ENCODE data around the gene SPATA13.
"Not testable (repeated sequence)": the region's sequence is repeated elsewhere in the genome, so short reads cannot be mapped to it uniquely, and the experiment has no call there.

SPATA13 gene

DNA sequence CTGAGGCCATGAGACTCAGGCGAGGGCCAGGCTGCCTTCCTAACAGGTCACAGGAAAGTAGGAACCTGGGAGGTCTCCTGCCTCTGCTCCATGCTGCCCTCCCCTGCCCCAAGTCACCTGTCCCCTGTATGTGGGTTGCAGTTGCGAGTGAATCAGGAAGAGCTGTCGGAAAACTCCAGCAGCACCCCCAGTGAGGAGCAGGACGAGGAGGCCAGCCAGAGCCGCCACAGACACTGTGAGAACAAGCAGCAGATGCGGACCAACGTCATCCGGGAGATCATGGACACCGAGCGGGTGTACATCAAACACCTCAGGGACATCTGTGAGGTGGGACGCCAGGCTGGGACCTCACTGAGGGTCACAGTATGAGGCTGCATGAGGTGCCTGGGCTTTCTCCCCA, 126.1 kb downstream of the SPATA13 start:
- no peak for DNase-seq

DNA sequence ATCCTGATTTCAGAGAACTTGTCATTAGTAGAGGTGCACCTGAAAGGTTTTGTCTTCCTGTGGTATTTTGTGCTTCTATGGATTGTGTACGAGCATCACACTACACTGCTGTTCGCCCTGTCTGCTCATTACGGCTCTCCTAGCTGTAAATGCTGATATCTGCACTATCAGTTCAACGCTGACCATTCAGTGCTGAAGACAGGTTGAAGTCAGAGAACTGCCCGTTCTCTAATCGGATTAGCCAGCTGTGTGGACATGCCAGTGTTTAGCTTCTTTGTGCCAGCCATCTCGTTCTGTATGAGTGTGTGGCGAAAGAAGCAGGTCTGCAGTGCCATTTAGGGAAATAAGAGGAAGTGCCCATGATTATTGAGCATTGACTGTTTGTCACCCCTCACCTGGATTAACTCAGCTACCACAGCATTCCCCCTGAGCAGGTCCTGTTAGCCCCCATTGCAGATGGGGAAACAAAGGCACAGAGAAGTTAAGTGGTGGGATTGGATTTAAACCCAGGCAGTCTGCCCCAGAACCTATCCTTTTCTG, 127.3 kb downstream of the SPATA13 start:
- no peak for DNase-seq

DNA sequence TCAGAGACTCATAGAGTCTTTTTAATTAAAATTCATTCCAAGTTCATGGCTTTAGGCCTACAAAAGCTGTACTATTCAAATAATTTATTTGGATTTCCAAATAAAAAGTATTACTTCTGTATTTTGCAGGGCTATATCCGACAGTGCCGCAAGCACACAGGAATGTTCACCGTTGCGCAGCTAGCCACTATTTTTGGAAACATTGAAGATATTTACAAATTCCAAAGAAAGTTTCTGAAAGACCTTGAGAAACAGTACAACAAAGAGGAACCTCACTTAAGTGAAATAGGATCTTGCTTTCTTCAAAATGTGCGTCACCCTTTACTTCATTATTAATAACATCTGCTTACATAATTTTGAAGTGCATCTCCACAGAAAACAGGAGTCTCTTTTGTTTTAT, 128.3 kb downstream of the SPATA13 start:
- no peak for DNase-seq

DNA sequence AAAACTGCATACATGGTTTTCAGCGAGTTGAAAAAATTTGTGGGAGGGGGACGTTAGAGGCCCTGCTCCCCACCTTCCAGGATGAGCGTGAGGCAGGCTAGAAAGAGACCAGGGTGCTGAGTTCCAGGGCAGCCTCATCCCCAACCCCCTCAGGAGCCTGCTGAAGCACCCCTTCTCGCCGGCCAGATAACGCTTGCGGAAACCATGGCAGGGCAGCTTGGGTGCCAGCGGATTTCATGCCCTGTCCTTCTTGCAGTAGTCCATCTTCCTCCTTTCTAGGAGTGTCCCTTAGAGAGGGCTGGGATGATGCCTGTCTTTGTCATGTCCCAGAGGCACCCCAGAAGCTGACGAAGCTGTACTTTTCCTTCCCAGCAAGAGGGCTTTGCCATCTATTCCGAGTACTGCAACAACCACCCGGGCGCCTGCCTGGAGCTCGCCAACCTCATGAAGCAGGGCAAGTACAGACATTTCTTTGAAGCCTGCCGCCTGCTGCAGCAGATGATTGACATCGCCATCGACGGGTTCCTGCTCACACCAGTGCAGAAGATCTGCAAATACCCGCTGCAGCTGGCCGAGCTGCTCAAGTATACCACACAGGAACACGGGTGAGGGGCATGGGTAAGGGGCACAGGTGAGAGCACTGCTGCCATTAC, 129.9 kb downstream of the SPATA13 start:
- no peak for DNase-seq

- DNase-seq: no peak
Observed at GRCh38 chr13:24292481-24292880, 132.0 kb downstream of the SPATA13 start.

GRCh38 chr13:24293746-24294145, 133.2 kb downstream of the SPATA13 start:
- DNase-seq: no peak

GRCh38 chr13:24299488-24300114, 139.1 kb downstream of the SPATA13 start:
- DNase-seq: no peak

- no peak for DNase-seq
Observed at GRCh38 chr13:24301434-24301833, 140.9 kb downstream of the SPATA13 start.

- no peak for DNase-seq
Observed at GRCh38 chr13:24301911-24302310, 141.4 kb downstream of the SPATA13 start.

GRCh38 chr13:24304620-24305019, 144.1 kb downstream of the SPATA13 start:
- DNase-seq: no peak

- no peak for DNase-seq
Observed at GRCh38 chr13:24306632-24307031, 146.1 kb downstream of the SPATA13 start.

DNA sequence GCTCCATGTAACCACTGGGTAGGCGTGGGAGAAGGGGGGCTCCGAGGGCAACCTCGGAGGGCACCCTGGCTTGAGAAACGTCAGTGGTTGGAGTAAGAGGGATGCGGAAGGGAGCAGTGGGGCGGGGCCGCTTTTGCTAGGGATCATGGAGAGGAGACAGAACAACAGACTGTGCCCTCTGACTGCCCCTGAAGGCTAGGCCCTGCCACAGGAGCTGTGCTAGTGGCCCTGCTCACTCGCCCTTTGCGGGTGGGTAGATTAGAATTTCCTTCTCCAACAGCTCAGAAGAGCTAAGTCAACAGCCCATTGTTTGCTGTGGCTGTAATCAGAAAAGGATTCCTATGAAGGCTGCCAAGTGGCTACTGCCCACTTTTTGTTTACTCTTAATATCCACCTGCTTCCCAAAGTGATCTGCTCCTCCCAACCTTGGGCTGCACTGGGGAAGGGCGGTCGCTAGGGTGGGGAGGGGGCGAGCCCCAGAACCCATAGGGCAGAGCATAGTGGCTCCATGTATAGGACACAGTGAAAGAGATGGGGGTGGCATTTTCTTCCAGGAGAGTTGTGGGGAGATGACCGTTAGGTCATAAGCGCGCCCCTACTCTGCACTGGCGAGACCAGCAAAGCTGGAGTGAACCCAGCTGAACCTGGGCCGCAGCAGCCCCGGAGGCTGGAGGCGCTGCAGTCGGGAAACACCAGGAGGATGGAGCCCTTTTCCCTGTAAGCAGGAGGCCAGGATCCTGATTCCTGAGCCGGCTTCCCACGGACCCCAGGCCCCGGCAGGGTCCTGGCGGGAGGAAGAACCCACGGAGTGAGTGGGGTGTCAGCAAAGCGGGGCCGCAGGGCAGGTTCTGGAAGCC, 146.9 kb downstream of the SPATA13 start:
- DNase-seq: no peak

DNA sequence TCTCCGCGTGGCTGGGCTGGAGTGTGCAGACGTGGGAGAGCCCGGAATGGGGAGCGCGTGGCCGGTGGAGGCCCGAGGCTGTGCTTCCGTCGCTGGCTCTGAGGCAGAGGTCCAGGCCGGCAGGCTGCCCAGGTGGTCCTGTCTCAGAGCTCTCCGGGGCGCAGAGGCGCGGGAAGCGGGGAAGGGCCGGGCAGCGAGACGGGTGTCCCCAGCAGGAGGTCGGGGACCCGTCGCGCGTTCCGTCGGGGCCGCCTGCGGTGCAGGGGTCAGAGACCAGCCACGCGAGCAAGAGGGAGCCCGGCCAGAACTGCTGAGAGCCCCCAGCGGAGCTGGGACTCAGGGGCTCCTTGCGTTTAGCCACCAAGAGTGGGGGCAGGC, 147.5 kb downstream of the SPATA13 start:
- no peak for DNase-seq

- no peak for DNase-seq
Observed at GRCh38 chr13:24308488-24309020, 148.0 kb downstream of the SPATA13 start.

GRCh38 chr13:24309300-24309699, 148.8 kb downstream of the SPATA13 start, which contains the start of gene C1QTNF9:
TSS of gene C1QTNF9 (plus strand) at chr13:24309580. CDS start at chr13:24316004, 6,424 bp downstream.
- DNase-seq: not testable (repeated sequence)

DNA sequence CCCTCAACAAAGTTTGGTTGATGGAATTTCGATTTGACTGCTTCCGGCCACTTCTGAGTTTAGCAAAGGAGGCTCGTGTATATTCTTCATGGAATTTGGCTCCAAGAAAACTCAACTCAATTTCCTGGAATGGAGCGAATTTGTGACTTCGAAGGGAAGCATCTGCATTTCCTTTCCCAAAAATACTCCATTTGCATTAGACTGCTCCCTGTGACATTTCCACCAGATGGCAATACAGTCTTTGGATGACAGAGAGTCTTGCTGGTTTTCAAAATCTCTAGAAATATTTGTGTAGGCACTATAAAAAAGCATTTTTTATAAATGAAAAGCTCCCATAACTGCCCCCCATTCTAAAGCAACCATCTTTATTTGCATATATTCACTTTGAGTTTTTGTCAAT, 152.9 kb downstream of the SPATA13 start:
- DNase-seq: no peak

DNA sequence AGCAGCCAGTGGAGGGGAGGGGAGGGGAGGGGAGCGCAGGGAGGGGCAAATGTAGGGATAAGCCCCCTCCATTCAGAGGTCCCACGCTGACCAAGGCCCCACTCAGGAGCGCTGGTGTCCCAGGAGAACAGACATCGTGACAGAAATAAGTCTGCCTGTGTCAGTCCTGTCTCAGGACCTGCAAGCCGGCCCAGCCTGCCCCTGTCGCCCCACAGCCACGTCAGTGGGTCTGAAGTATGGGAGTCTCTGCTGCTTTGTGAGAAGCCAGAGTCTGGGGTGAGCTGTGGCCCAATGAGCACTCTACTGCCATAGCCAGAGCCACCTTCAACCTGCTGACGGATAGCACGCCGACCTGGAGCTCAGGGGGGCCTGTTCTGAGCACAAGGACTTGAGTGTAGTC, 157.3 kb downstream of the SPATA13 start:
- not testable (repeated sequence) for DNase-seq

DNA sequence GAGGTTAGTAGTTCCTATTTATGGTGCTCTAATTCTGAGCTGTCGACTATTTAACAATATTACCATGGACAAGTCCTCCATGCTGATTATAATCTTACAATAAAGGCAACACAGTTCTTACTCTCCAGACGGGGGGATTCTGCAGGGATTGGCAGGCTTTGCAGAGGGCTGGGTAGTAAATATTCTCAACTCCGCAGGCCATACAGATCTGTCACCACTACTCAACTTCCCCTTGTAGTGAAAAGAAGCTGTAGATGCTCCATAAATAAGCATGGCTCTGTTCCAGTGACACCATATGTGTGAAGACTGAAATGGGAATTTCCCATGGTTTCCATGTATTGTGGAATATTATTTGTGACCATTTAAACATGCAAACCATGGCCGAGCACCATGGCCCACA, 158.4 kb downstream of the SPATA13 start:
- DNase-seq: not testable (repeated sequence)

- DNase-seq: not testable (repeated sequence)
Observed at GRCh38 chr13:24319641-24320040, 159.1 kb downstream of the SPATA13 start.

GRCh38 chr13:24321416-24321815, 160.9 kb downstream of the SPATA13 start:
- DNase-seq: not testable (repeated sequence)

GRCh38 chr13:24322470-24322869, 161.9 kb downstream of the SPATA13 start:
- not testable (repeated sequence) for DNase-seq

DNA sequence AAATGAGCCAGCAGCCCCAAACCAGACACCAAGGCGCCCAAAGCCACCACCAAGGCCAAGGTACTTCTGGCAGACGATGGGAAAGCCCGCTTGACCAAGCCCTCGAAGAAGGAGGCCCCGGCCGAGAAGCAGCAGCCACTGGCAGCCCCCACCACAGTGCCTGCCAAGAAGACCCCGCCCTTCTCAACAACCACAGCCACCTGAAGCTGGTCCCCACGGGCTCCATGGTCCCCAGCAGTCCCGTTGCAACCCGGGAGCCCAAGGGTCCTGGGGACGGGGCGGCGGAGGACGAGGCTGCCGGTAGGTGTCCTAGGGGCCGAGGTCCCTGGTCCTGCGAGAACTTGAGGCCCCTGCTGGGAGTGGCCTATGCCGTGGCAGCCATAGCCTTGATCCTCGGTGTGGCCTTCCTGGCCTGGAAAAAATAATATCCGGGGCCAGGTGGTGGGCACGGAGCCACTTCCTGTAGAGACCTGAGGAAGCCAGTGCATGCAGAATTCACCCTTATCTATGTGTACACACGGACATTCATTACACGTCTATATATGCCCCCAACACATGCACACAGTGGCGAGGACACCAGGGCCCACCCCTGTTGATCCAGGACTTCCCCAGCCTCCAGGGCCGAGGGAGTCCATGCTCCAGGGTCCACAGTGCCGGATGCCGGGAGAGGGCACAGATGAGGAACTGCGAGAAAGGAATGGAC, 162.7 kb downstream of the SPATA13 start:
- no peak for DNase-seq

DNA sequence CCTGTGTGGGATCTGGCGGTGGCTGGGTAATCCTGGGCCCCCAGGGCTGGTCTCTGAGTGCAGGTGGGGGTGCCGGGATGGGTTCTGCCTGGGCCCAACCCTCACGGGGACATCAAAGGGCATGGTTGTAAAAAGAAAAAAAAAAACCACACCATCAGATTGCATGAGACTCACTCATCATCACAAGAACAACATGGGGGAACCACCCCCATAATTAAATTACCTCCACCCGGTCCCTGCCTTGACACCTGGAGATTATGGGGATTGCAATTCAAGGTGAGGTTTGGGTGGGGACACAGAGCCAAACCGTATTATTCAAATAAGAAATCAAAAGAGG, 163.2 kb downstream of the SPATA13 start:
- DNase-seq: no peak
